ENCODE data around the gene IRF2BPL.

Gene IRF2BPL

GRCh38 chr14:76984787-76985375 lies 43.6 kb downstream of the IRF2BPL start:
- no peak for DNase-seq

GRCh38 chr14:76984297-76984696 lies 44.2 kb downstream of the IRF2BPL start:
- DNase-seq = no peak

GRCh38 chr14:76981670-76982069 lies 46.8 kb downstream of the IRF2BPL start:
- no peak for DNase-seq

- peak; percentile 43 for DNase-seq
These were observed 50.5 kb downstream of the IRF2BPL start for GRCh38 chr14:76977793-76978720.

GRCh38 chr14:76976240-76977005 lies 52.1 kb downstream of the IRF2BPL start:
- no peak for DNase-seq

GRCh38 chr14:76975812-76976211 lies 52.7 kb downstream of the IRF2BPL start:
- DNase-seq = no peak

- no peak for DNase-seq
These were observed 53.5 kb downstream of the IRF2BPL start for GRCh38 chr14:76975051-76975450.
